ENCODE results near the gene CDCA5. TPM values are rescaled to one million over a fixed set of nuclear protein-coding genes. Genes with fewer than 3 reads are reported as not detected.

The CDCA5 gene
- total and polyA plus RNA-seq, 8 donors = 0.08 to 1.2 (median 0.43) TPM

- intact Hi-C loops (cut with DNase I) = loop anchor here in 1 of 3 donors (10.0 kb wide), 1 partner anchor 101 kb away; the partner anchor contains the start of gene ARL2
- 90% methylated on average over 19 to 21 of the region's 21 CpGs for WGBS, 2 donors
- Histone ChIP-seq H3K36me3 (peaks cover 2 to 15% (median 3%) of the 10 kb centered on the region in 3 donors), H3K4me1 (peaks cover 31 to 38% (median 37%) of the 10 kb centered on the region in 3 donors), H3K27ac (no peak overlapping the region), H3K9me3 (no peaks in the 10 kb centered on the region), H3K4me3 (peak overlapping the region in 2 of 4 donors; percentile 81 to 88), H3K27me3 (no peaks in the 10 kb centered on the region)
- TF ChIP-seq CTCF (IDR thresholded peaks at IDR 0.05) = no peak
- DNase-seq = peak in 4 of 6 donors; percentile 37 to 74 (median 48)
- FAIRE-seq = no peak
- ATAC-seq = no peak
Measured at GRCh38 chr11:65115361-65116082, 31.7 kb upstream of the CDCA5 start.

- FAIRE-seq (no peak), ATAC-seq (no peak), DNase-seq (peak in 3 of 6 donors; percentile 40 to 74 (median 45))
- Histone ChIP-seq H3K27me3 (no peaks in the 10 kb centered on the region), H3K9me3 (no peaks in the 10 kb centered on the region), H3K36me3 (peaks cover 0 to 10% (median 0%) of the 10 kb centered on the region in 3 donors), H3K4me3 (no peak overlapping the region), H3K27ac (peak overlapping the region in 3 of 4 donors; percentile 38 to 75 (median 58)), H3K4me1 (peaks cover 31 to 39% (median 38%) of the 10 kb centered on the region in 3 donors)
- 85 to 88% methylated on average over 11 of the region's 11 CpGs for WGBS, 2 donors
- no peak for TF ChIP-seq CTCF (IDR thresholded peaks at IDR 0.05)
- intact Hi-C loops (cut with DNase I) = loop anchor here in 1 of 3 donors (10.0 kb wide), 1 partner anchor 100 kb away; the partner anchor contains the start of gene ARL2
Measured at GRCh38 chr11:65114538-65115171, 30.8 kb upstream of the CDCA5 start.

GRCh38 chr11:65113839-65114238, 30.0 kb upstream of the CDCA5 start:
- Histone ChIP-seq H3K4me3 (peak overlapping the region in 1 of 4 donors; percentile 70), H3K27ac (peak overlapping the region; percentile 58 to 88 (median 70)), H3K27me3 (no peaks in the 10 kb centered on the region), H3K9me3 (no peaks in the 10 kb centered on the region), H3K36me3 (peaks cover 0 to 10% (median 0%) of the 10 kb centered on the region in 3 donors), H3K4me1 (peaks cover 31 to 39% (median 38%) of the 10 kb centered on the region in 3 donors)
- no peak for FAIRE-seq
- TF ChIP-seq CTCF (IDR thresholded peaks at IDR 0.05) = no peak
- ATAC-seq = peak in 3 of 4 donors; percentile 3 to 8 (median 7)
- intact Hi-C loops (cut with DNase I) = loop anchor here in 1 of 3 donors (10.0 kb wide), 1 partner anchor 99 kb away; the partner anchor contains the start of gene ARL2
- 10 to 15% methylated on average over 6 of the region's 6 CpGs for WGBS, 2 donors
- peak in 5 of 6 donors; percentile 45 to 83 (median 74) for DNase-seq

- peak in 3 of 6 donors; percentile 65 to 84 (median 83) for DNase-seq
- peak overlapping the region; percentile 58 to 88 (median 70) for H3K27ac ChIP-seq
- H3K36me3 ChIP-seq = peaks cover 0 to 15% (median 4%) of the 10 kb centered on the region in 3 donors
- H3K9me3 ChIP-seq = no peaks in the 10 kb centered on the region
- no peak for ATAC-seq
- intact Hi-C loops (cut with DNase I) = loop anchor here in 1 of 3 donors (10.0 kb wide), 1 partner anchor 99 kb away; the partner anchor contains the start of gene ARL2
- peaks cover 31 to 39% (median 38%) of the 10 kb centered on the region in 3 donors for H3K4me1 ChIP-seq
- no peaks in the 10 kb centered on the region for H3K27me3 ChIP-seq
- FAIRE-seq = no peak
- 17% methylated on average over 14 of the region's 14 CpGs for WGBS, 2 donors
- H3K4me3 ChIP-seq = peak overlapping the region in 3 of 4 donors; percentile 51 to 70 (median 57)
- no peak for TF ChIP-seq CTCF (IDR thresholded peaks at IDR 0.05)
Measured at GRCh38 chr11:65113361-65113756, 29.5 kb upstream of the CDCA5 start.

All from pancreas (tissue), 10 donors.